Stimulated activated CD4-positive, alpha-beta T cell treated with anti-CD3 and anti-CD28 coated beads, Interleukin-4, amount 100 ng/mL, for 4 hours (primary cell): Measurements from ENCODE around the gene OTULIN.
A peak's percentile ranks its signal among the peaks of the same experiment; 100 is the strongest.

ENCODE experiments used
- DNase-seq, 2 experiments: peaks; one replicate each; pipeline ENCODE4 v3.0.0-alpha.2; 2020

The OTULIN gene

DNA sequence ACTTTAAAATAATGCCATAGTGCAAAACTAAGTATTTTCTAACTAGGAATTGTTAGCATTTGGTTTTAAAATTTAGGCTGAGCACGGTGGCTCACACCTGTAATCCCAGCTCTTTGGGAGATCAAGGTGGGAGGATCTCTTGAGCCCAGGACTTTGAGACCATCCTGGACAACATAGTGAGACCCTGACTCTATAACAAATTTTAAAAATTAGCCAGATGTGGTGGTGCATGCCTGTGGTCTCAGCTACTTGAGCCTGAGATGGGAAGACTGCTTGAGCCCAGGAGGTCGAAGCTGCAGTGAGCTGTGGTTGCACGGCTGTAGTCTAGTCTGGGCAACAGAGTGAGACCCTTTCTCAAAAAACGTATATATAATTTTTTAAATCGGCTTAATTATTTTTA lies 4.9 kb downstream of the OTULIN start:
- DNase-seq: no peak

DNA sequence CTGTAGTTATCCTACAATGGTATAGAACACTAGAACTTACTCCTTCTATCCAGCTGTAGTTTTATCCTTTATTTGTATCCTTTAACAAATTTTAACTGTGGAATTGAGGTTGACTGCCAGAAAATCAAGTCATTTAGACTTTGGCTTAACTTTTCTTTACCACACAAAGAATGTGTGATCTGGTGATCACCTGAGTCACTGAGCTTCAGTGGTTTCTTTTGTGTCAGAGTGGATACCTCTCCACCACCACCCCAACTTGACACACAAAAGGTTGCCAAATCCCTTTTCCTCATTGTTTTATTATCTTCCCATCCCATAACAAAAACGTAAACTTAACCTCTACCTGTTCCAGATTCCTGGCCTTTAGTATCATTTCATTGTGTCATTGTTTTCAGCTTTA lies 5.5 kb downstream of the OTULIN start:
- DNase-seq: no peak

DNA sequence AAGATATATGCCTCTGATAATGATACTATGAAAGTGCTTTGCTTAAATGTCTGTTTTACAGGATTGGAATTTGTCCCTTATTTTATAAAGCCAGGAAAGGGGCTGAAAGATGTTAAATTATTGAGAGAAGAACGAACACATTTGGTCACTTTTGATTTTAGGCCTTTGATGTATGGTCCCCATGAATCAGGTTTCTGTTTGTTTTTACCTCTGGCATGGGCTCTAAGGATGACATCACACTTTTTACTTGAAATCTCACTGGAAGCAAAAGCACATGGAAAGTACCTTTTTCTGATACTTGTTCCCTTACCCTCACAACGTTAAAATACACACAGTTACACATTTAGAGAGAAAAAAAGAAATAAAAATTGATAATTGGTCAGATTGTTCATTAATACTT lies 6.9 kb downstream of the OTULIN start:
- no peak for DNase-seq

DNA sequence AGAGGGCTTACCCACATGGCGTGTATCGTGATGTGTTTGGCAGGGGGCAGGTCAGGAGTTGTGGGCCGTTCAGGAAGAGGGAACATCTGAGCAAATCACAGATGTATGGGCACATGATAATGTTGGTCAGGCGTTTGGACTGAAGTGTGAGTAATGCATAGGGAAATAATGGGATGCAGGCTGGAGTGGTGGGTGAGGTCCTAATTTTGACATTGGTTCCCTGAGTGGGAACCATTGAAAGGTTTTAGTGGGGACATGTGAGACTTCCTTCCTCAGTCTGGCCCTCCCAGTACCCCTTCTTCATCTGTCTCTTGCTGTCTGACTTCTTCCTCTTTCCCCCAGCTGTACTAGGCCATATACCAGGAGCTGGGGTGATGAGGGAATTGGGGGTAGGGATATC lies 7.6 kb downstream of the OTULIN start:
- DNase-seq: no peak

DNA sequence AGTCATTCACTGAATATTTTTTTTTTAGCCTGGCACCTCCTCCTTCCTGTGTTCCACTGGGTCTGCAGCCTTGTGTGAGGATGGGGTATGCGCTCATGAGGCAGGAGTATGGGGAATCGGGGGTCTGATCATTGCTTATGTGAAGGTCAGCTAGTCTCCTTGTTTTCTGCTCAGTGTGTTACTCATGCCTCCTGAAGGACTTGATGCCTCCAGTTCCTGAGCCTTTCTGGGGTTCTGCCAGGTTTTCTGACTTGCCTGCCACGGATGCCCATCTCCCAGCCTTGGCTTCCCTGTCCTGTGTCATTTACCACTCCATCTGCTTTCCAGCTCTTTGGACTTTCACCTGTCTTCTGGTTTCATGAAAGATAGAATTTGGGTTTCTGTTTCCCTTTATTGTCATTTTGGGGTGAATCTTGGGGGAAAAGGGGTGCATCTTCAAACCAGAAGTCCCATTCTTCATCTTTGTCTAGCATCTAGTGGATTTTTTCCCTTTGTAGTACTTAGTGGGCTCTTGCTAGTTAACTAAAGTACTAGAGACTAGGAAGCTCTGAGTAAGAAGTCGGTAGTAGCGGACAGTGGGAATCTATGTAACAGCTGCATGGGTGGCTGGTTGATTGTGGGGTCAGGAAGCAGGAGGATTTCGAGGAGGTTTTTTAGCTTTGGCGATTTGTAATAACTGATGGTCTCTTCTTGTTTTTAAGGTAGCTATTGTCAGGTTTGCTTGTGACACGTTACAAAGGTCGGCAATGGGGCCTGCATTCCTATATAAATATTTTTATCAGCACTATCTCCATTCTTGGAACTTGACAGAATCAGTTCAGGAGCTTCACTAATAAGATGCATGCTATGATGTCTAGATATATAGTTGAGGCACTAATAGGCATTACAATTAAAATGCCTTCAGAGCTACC lies 8.2 kb downstream of the OTULIN start:
- DNase-seq: no peak

DNA sequence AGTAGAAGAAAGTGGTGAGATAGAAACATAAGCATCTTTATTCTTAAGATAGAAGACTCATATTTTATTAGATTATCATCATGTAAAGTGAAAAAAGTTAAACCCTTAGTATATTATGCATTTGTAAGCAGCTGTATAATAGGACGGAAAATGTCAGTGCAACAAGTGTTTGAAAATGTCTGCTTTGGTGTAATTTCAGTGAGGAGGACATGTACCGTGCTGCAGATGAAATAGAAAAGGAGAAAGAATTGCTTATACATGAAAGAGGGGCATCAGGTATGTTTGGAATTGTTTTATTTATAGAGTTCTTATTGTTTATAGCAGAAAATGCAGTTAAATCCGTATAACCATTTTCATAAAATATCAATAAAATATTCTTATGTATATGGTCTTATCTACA lies 8.9 kb downstream of the OTULIN start:
- DNase-seq: no peak

DNA sequence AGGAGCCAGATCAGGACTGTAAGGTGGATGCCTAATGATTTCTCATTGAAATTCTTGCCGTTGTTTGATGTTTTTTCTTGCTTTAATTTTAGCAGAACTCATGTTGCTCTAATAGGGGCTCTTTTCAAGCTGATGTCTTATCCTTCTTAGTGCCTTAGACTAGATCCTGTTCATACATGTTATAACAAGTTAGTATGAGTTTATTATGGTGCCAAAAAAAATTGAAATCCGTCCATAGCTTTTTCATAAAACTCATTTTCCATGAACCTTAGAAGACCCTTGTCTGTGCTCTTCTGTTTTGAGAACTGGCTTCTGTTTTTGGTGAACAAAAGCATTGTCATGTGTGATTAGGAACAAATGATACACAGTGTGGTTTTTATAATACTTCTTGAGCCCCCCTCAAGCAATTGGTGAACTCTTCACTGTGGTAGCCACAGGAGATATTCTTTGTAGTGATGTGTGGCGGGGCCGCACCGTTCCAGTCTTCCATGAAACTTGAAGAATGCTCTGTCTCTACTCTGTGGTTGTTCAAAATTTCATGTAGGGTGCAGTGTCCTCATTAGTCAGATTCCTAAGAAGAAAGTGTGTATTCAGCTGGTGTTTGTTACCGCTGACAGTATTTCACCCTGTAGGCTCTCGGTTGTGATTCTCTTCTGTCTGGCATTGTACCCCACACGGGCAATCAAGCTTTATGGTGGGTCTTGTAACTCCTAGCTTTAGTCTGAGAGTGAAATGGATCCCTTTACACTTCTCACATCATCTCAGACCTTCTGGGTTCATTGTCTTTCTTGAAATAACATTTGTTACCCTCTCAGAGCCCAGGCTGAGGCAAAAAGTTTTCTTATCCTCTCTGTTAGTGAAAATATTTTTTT lies 10.7 kb downstream of the OTULIN start:
- DNase-seq: no peak

DNA sequence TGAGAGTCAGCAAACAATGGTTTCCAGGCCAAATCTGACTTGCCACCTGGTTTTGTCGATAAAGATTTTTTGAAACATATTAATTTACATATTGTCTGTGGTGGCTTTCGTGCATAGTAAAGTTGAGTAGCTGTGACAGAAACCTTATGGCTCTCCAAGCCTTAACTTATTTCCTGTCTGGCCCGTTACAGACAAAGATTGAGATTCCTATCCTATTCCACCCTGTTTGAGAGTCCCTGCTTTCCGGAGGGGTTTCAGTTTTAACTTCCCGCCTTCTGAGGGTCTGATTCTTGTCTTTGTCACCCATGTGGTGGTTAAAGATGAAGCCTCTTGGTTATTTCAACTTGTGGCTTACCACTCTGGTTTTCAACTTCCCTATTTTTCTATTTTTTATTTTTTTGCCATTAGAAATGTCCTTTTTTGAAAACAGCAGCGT lies 11.4 kb downstream of the OTULIN start:
- no peak for DNase-seq

DNA sequence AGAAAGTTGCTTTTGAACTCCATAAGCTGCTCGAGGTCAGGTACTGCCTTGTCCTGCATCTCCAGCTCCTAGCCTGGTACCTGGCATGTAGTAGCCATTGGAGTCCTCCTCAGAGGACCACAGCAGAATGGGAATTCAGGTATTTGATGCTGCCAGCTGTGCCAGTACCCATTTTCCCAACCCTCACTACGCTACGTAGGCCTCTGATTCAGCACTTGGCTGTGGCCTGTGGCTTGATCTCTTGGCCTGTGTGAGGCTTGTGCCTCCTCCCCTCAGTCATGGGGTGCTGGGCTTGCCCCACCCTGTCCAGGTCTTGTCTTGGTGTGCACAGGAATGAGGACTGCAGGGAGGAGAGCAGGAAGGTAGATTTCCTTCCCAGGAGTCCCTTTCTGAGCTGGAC lies 11.8 kb downstream of the OTULIN start:
- DNase-seq: no peak

DNA sequence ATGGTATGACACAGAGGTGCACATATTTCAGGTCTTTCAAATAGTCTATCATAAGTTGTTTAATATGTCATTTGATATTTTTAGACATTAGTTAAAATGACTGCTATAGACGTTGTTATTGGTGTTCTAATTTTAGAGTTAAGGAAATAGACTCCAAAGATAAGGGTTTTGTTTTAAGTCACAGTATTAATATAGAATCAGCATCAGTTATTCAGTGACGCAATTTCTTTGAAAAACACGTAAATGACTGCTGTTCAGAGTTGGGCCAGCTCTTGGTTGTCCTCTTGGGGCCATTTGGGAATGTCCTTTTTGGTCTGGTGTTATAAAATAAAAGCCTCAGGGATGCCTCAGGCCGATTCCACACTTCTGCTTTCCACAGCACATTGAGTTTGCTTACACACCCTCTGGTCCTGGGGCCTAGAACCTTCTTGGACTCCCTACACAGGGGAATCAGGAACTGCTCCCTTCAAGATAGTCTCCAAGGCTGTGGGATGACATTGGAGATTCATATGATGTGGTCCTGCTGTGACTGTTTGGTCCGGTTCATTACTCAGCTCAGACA lies 14.3 kb downstream of the OTULIN start:
- DNase-seq: no peak

DNA sequence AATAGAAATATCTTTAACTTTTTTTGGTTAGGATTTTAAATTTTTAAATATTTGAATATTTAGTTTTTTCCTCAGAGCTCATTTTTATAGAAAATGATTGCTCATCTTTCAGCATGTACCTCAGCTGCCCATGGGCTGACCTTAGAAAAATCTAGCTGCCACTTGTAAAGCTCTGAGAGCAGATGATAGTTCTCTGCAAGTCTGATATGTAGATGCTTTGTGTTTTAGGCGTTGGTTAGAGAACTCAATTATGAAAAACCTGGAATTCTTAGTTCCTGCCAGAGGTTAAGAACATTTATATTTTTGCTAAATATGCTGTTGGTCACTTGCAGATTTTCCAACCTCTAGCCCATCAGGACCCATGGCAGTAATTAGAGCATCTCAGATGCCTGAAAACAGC lies 15.1 kb downstream of the OTULIN start:
- DNase-seq: no peak

DNA sequence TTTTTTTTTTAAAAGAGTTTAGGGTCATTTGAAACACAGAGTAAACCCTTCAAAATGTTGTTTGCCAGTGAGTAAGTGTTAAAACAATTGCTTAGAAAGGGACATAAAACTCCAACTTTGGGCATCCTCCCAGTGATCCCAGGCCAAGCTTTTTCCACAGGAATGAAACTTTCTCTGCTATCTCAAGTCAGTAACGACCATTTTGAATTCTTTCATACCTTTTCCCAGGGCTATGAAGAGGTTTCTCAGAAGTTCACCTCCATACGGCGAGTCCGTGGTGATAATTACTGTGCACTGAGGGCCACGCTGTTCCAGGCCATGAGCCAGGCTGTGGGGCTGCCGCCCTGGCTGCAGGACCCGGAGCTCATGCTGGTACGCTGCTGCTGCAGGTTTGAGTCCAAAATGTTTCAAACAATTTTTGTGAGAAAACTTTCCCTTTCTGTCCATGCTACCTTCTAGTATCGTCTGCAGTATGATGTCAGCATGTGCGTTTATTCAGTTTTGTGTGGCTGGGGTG lies 16.8 kb downstream of the OTULIN start:
- DNase-seq: no peak

DNA sequence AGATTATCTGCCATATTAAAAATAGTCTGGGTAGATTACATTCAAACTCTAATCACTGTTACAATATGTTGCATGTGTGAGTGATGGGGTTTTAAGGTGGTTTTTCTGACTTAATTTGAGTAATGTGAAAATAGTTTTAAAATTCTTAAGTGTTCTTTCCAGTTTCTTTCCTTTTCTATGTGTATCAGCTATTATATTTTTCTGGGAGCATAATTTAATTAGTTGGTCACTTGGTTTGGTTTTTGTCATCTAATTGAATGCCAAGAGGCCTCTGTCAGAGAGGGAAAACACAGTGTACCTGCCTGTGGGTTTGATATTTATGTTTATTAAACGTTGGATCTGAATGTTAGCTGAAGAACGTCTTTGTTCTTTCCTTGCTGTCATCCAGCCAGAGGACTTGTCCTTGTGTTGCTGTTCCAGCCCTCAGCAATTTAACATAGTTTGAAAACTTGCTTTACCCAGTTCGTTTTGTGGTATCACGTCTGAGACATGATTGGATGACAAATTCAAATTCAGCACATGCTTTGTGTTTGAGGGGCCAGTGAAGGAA lies 19.5 kb downstream of the OTULIN start:
- no peak for DNase-seq

DNA sequence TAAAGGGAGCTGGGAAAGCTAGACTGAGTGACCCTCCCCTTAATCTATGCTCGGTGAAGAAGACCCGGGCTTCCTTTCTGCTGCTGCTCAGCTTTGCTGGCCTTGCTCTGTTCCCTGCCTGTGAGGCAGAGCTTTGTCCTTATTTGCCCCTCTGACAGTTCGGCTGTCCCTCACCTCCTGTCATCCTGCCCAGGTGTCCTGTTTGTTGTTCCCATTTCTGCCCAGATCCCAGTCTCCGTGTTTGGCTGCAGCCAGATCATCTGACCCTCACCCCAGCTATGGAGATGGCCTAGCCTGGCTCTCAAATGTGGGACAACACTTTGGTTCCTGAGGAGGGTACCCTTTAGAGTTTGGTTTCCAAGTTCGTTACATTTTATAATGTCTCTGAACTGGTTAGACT lies 20.2 kb downstream of the OTULIN start:
- DNase-seq: no peak

DNA sequence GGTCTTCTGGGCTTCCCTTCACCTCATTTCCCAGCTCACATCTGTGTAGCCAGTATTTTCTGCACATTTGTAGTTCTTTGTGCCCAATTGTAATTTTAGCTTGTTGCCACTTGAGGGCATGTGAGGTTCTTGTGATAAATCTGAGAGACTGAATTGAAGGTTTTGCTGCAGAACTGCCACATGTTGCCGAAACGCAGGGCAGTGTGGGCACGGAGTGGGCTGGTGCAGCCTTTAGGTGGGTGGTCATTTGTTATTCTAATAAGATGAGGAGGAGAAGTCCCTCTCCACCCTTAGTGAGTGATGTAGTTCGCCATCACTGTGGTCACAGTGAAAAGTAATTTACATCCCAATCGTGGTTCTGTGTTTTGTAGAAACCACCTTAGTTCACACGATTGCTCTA lies 21.2 kb downstream of the OTULIN start:
- peak in 1 of 2 experiments; percentile 49 for DNase-seq

DNA sequence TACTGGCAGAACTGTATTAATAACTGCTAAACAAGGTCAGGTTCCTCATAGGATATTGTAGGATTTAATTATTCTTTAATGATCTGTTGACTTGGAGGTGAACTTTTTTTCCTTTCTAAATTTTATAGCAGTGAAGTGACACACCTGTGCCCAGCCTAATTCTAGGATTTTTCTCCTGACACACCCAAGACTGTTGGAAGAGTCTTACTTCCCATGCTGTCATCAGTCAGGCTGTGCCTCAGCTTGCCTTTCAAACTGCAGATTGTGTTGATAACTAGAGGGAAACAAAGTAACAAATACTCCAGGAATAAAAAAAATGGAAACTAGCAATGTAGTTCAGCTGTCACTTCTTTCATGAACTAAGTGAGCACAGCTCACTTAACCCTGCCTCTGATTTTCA lies 22.0 kb downstream of the OTULIN start:
- no peak for DNase-seq

DNA sequence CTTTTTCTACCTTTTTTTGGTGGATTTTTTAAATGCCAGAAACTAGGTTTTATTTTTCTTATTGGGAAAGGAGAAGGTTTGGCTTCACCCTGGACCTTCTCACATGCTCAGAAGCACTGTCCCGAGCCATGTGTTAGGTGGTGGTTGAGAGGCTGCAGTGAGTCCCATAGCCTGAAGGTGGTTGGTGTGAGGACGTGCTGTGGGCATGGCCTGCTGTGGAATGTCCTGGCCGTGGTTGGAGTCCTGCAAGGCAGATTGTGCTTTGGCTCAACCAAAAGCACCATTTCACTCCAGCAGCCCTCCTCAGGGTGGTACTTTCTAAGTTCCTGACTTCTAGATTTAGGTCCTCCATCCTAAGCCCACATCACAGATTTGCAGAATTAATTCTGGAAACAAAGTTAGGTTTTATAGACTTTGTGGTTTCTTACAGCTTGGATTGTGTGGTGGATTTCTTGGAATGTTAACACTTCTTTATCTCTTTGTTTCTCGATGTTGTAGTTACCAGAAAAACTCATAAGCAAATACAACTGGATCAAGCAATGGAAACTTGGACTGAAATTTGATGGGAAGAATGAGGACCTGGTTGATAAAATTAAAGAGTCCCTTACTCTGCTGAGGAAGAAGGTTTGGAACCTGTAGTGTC lies 22.6 kb downstream of the OTULIN start:
- no peak for DNase-seq

DNA sequence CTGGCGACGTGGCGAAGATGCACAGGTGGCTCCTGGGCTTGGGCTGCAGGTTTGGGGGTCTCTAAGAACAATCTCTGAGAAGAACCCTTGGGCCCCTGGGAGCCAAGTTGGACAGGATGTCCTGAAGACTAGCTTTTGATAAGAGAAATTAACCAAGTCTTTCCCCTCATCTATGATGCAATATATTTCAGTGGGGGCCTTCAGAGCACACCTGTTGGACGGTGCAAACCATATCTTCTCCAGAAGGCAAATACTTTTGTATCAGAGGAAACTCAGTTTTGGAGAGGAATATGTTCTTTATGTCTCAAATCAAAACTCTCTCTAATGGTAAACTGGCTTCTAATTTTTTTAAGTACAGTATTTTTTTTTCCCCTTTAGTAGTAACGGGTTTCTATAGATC lies 28.6 kb downstream of the OTULIN start:
- DNase-seq: no peak

DNA sequence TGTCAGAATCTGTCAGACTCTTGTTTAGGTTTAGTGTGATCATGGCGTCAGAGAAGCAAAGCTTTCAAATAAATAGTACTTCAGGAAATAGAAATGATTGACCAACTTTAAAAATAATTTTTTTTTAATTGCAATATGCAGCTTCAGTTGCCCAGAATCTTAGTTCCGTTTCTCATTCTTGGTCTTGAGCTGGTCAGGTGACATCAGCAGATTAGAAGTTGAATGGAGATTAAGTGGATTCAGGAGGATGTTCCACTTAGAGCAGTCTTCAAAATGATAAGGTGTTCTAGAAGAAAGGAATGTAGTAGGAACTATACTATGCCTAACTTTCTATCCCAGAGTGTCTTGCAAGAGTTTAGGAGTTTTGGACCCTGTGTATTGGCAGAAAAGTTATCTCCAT lies 30.6 kb downstream of the OTULIN start:
- no peak for DNase-seq

DNA sequence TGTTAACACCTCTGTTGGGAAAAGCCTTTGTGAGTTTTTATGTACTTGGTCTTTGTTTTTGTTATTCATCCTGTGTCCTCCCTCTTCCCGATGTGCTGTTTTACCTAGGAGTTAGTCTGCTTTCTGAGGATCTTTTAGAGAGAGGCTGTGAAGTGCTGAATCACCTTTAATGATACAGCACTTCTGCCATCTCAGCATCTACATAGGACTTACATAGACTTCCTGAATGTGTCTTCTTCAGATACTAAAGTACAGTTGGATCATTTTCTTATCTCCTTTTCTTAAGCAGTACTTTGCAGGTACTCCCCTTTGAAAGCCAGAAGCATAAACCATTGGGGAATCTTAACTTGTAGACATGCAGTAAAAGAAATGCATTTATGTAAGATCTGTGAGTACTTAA lies 31.5 kb downstream of the OTULIN start:
- no peak for DNase-seq

DNA sequence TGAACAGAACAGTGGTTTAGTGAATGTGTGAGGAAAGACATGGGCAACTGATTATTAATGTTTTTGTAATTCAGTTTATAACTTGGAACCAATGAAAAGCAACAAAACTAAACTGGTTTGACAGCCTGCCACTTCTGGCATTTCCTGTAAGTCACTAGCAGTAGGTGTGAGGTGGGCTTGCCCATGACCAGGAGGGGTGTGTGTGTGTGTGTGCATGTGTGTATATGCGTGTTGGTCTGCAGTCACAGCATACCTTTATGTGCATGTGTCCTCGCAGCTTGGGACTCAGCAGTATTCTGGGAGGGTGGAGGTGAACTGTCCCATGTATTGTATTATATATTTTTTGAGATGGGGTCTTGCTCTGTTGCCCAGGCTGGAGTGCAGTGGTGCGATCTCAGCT lies 32.3 kb downstream of the OTULIN start:
- no peak for DNase-seq

DNA sequence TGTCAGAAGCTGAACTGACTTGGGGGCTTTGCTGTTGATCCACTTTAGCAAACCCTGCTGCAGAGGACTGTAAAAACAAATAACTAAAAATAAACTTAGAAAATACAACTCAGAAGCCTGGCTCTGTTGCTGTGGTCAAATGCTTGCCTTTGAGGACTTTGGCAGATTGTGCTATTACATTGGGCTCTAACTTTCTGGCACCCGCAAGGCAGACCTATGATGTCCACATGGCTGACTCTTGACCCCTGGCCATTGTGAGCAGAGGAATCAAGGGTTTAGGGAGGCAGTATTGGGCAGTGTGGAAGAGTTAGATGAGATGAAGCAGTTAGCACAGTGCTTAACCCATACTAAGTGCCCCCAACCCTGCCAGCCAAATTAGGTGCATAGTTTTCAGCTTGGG lies 34.0 kb downstream of the OTULIN start:
- DNase-seq: no peak

DNA sequence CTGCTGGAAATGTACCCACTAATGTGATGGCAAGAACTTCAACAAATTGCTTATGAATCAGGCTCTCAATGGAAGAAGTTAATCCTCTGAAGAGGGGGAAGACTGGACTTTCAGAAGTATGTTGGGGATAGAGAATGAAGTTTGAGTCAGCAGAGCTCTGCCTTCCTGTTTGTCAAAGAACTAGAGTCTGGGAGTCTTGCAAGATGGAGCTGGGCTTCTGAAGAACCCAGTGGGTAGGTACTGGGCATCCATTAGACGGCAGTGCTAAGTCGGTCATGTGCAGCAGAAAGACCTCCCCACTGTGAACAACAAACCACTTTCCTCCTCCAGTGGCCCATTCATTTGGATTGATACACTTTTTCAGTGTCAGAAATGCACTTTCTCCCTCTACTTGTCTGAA lies 34.6 kb downstream of the OTULIN start:
- no peak for DNase-seq
